Putamen (tissue), 1 donor: ENCODE results near the gene PCNP.
A peak's percentile ranks its signal among the peaks of the same experiment; 100 is the strongest.
"Not testable (repeated sequence)": the region's sequence is repeated elsewhere in the genome, so short reads cannot be mapped to it uniquely, and the experiment has no call there.

Experiments used
- DNase-seq: peaks from one replicate; pipeline ENCODE4 v3.0.0-alpha.2; 2016; ENCODE audit warnings: low spot score

Gene PCNP

GRCh38 chr3:101567528-101568317 lies 6.3 kb upstream of the PCNP start:
- no peak for DNase-seq

- no peak for DNase-seq
Measured at GRCh38 chr3:101571028-101571895, 2.7 kb upstream of the PCNP start.

GRCh38 chr3:101574388-101575112 lies 570 bp downstream of the PCNP start:
- DNase-seq, result peak; percentile 30

GRCh38 chr3:101577286-101577685 lies 3.3 kb downstream of the PCNP start:
- no peak for DNase-seq

GRCh38 chr3:101588616-101589015 lies 14.6 kb downstream of the PCNP start:
- DNase-seq, result no peak

GRCh38 chr3:101591071-101591470 lies 17.1 kb downstream of the PCNP start:
- no peak for DNase-seq

- DNase-seq, result no peak
Measured at GRCh38 chr3:101602731-101603130, 28.8 kb downstream of the PCNP start.

GRCh38 chr3:101603184-101603583 lies 29.2 kb downstream of the PCNP start:
- DNase-seq, result no peak

- DNase-seq, result not testable (repeated sequence)
Measured at GRCh38 chr3:101605398-101605797, 31.4 kb downstream of the PCNP start.

GRCh38 chr3:101611023-101611422 lies 37.0 kb downstream of the PCNP start:
- DNase-seq, result no peak

- not testable (repeated sequence) for DNase-seq
Measured at GRCh38 chr3:101613014-101613413, 39.0 kb downstream of the PCNP start.

GRCh38 chr3:101615525-101615924 lies 41.5 kb downstream of the PCNP start:
- DNase-seq, result no peak

- DNase-seq, result no peak
Measured at GRCh38 chr3:101617478-101617877, 43.5 kb downstream of the PCNP start.

GRCh38 chr3:101618726-101619125 lies 44.7 kb downstream of the PCNP start:
- DNase-seq, result no peak

- no peak for DNase-seq
Measured at GRCh38 chr3:101619734-101620133, 45.8 kb downstream of the PCNP start.

GRCh38 chr3:101623656-101624055 lies 49.7 kb downstream of the PCNP start:
- no peak for DNase-seq

GRCh38 chr3:101624857-101625256 lies 50.9 kb downstream of the PCNP start:
- DNase-seq, result no peak

- no peak for DNase-seq
Measured at GRCh38 chr3:101625879-101626278, 51.9 kb downstream of the PCNP start.

- DNase-seq, result no peak
Measured at GRCh38 chr3:101629219-101629618, 55.2 kb downstream of the PCNP start.

GRCh38 chr3:101631098-101631796 lies 57.3 kb downstream of the PCNP start:
- DNase-seq, result peak; percentile 35

GRCh38 chr3:101631959-101632358 lies 58.0 kb downstream of the PCNP start:
- not testable (repeated sequence) for DNase-seq

GRCh38 chr3:101632586-101632985 lies 58.6 kb downstream of the PCNP start:
- DNase-seq, result no peak
